Liver (tissue), 9 donors: Measurements from ENCODE around the gene COA8. TPM values are rescaled to one million over a fixed set of nuclear protein-coding genes. Genes with fewer than 3 reads are reported as not detected.

Experiments
- DNase-seq: peaks from one replicate; pipeline ENCODE4 v3.0.0-alpha.2; 2017; ENCODE audit warnings: low spot score
- H3K27ac ChIP-seq, 2 donors: one replicate each; pipeline ENCODE4 v1.7.0; 2013; ENCODE audit warnings: inconsistent platforms in 2 of 2, low read length in 2 of 2, control low read depth in 1 of 2, low read depth in 1 of 2, mild to moderate bottlenecking in 1 of 2
- H3K27me3 ChIP-seq, 4 donors: one replicate each; pipeline versions ENCODE4 v1.6.1 to v1.7.0; 2013; ENCODE audit warnings: low read length in 3 of 4, inconsistent platforms in 1 of 4, mild to moderate bottlenecking in 1 of 4, moderate library complexity in 1 of 4; ENCODE audit not compliant: control insufficient read depth in 4 of 4, insufficient read depth in 4 of 4
- H3K36me3 ChIP-seq, 4 donors: one replicate each; pipeline versions ENCODE4 v1.6.1 to v1.7.0; 2013; ENCODE audit warnings: low read length in 3 of 4, mild to moderate bottlenecking in 3 of 4, low read depth in 1 of 4, moderate library complexity in 1 of 4; ENCODE audit not compliant: control insufficient read depth in 4 of 4, insufficient read depth in 3 of 4
- H3K4me1 ChIP-seq, 4 donors: one replicate each; pipeline versions ENCODE4 v1.6.1 to v1.7.0; 2013; ENCODE audit warnings: low read length in 3 of 4, mild to moderate bottlenecking in 3 of 4, moderate library complexity in 1 of 4; ENCODE audit not compliant: control insufficient read depth in 4 of 4, insufficient read depth in 4 of 4
- H3K4me3 ChIP-seq, 3 donors: one replicate each; pipeline versions ENCODE4 v1.6.1 to v1.7.0; 2013; ENCODE audit warnings: low read length in 3 of 3, control low read depth in 1 of 3, low read depth in 1 of 3, mild to moderate bottlenecking in 1 of 3
- H3K9ac ChIP-seq, 2 donors: one replicate each; pipeline ENCODE4 v1.7.0; 2013; ENCODE audit warnings: low read length in 2 of 2, mild to moderate bottlenecking in 2 of 2, moderate library complexity in 2 of 2, control low read depth in 1 of 2, low read depth in 1 of 2
- H3K9me3 ChIP-seq, 4 donors: one replicate each; pipeline versions ENCODE4 v1.6.1 to v1.7.0; 2013; ENCODE audit warnings: low read length in 3 of 4; ENCODE audit not compliant: control insufficient read depth in 4 of 4
- ATF3 ChIP-seq: IDR thresholded peaks from 2 replicates; pipeline ENCODE4 v1.6.1; 2016; ENCODE audit warnings: antibody characterized with exemption
- EGR1 ChIP-seq, 2 donors: IDR thresholded peaks; 2 replicates each; pipeline ENCODE4 v1.6.1; 2016 to 2018; ENCODE audit warnings: antibody characterized with exemption in 2 of 2, low read depth in 2 of 2
- FOXA1 ChIP-seq: IDR thresholded peaks from 2 replicates; pipeline ENCODE4 v1.6.1; 2016; ENCODE audit warnings: antibody characterized with exemption
- FOXA2 ChIP-seq: IDR thresholded peaks from 2 replicates; pipeline ENCODE4 v1.6.1; 2016; ENCODE audit warnings: antibody characterized with exemption
- GABPA ChIP-seq, 2 donors: IDR thresholded peaks in 1 of 2; conservative IDR thresholded peaks in 1 of 2; 2 replicates each; pipeline ENCODE4 v1.6.1; 2016; ENCODE audit warnings: antibody characterized with exemption in 2 of 2, mild to moderate bottlenecking in 1 of 2, moderate library complexity in 1 of 2
- HNF4A ChIP-seq, 2 donors: conservative IDR thresholded peaks; 2 replicates each; pipeline ENCODE4 v1.6.1; 2016; ENCODE audit warnings: antibody characterized with exemption in 2 of 2, mild to moderate bottlenecking in 2 of 2
- HNF4G ChIP-seq: IDR thresholded peaks from 2 replicates; pipeline ENCODE4 v1.6.1; 2016; ENCODE audit warnings: antibody characterized with exemption
- JUND ChIP-seq, 2 donors: IDR thresholded peaks; 2 replicates each; pipeline ENCODE4 v1.6.1; 2016; ENCODE audit warnings: antibody characterized with exemption in 2 of 2
- NR2F2 ChIP-seq: IDR thresholded peaks from 2 replicates; pipeline ENCODE4 v1.6.1; 2016; ENCODE audit warnings: antibody characterized with exemption
- RAD21 ChIP-seq, 2 donors: IDR thresholded peaks; 2 replicates each; pipeline ENCODE4 v1.6.1; 2016; ENCODE audit warnings: antibody characterized with exemption in 2 of 2, mild to moderate bottlenecking in 2 of 2
- SP1 ChIP-seq: IDR thresholded peaks from 2 replicates; pipeline ENCODE4 v1.6.1; 2018; ENCODE audit warnings: antibody characterized with exemption, mild to moderate bottlenecking
- TAF1 ChIP-seq: conservative IDR thresholded peaks from 2 replicates; pipeline ENCODE4 v1.6.1; 2016; ENCODE audit warnings: antibody characterized with exemption, mild to moderate bottlenecking
- YY1 ChIP-seq: IDR thresholded peaks from 2 replicates; pipeline ENCODE4 v1.6.1; 2016; ENCODE audit warnings: antibody characterized with exemption, mild to moderate bottlenecking
- WGBS: extraction: QIAGEN DNeasy Blood & Tissue Kit; methylation state at CpG from one replicate; pipeline ENCODE4 v1.1.7; 2013; 5-methylcytosine and 5-hydroxymethylcytosine counted together
- polyA plus RNA-seq, 2 donors: library from polyadenylated mRNA; stranded (reverse) in 1 of 2; unstranded in 1 of 2; fragments of 200-250 nt in 1 of 2; fragments of >200 nt in 1 of 2; fragmentation: Nextera tagmentation in 1 of 2; extraction: Ambion mirVana in 1 of 2; gene quantifications; one replicate each; pipeline versions ENCODE4 v1.2.1 to v1.2.3, GENCODE V29; 2013 to 2015
- total RNA-seq, 2 donors: library from RNA; depleted of rRNA; stranded (reverse); fragments of >200 nt; gene quantifications; one replicate each; pipeline ENCODE4 v1.2.3, GENCODE V29; 2014
- TF ChIP-seq, protein P1 (sequence below): IDR thresholded peaks from 2 replicates; pipeline ENCODE4 v1.6.1; 2016; ENCODE audit warnings: antibody characterized with exemption
- TF ChIP-seq, protein P2 (sequence below): fragments of 150-350 bp; IDR thresholded peaks from 2 replicates; pipeline ENCODE4 v1.5.1; 2017; ENCODE audit warnings: improper control_type of control experiment, low read depth, low read length; ENCODE audit not compliant: missing input control
- TF ChIP-seq, protein P3 (sequence below): IDR thresholded peaks from 2 replicates; pipeline ENCODE4 v1.6.1; 2016; ENCODE audit warnings: antibody characterized with exemption
- donor health status: healthy.
- donor health status: healthy.
- donor health status: healthy.
- donor health status: healthy.
- donor health status: healthy.

COA8 gene
- total and polyA plus RNA-seq, 4 donors, result 8.3 to 35.5 (median 17.0) TPM

- no peak overlapping the region for H3K9ac ChIP-seq
- TF ChIP-seq FOXA2 (no peak), JUND (IDR thresholded peaks at IDR 0.05) (no peak), YY1 (no peak), NR2F2 (no peak), SP1 (no peak), EGR1 (IDR thresholded peaks at IDR 0.05; ENCODE audit: low read depth in 2 of 2) (no peak), HNF4G (no peak), ATF3 (no peak), GABPA (IDR thresholded peaks at IDR 0.05 in 1 of 2, conservative IDR thresholded peaks at IDR 0.05 in 1 of 2) (no peak), FOXA1 (no peak), RAD21 (IDR thresholded peaks at IDR 0.05) (no peak), TAF1 (no peak)
- TF ChIP-seq, protein P1, sequence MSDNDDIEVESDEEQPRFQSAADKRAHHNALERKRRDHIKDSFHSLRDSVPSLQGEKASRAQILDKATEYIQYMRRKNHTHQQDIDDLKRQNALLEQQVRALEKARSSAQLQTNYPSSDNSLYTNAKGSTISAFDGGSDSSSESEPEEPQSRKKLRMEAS, result no peak
- TF ChIP-seq, protein P2, sequence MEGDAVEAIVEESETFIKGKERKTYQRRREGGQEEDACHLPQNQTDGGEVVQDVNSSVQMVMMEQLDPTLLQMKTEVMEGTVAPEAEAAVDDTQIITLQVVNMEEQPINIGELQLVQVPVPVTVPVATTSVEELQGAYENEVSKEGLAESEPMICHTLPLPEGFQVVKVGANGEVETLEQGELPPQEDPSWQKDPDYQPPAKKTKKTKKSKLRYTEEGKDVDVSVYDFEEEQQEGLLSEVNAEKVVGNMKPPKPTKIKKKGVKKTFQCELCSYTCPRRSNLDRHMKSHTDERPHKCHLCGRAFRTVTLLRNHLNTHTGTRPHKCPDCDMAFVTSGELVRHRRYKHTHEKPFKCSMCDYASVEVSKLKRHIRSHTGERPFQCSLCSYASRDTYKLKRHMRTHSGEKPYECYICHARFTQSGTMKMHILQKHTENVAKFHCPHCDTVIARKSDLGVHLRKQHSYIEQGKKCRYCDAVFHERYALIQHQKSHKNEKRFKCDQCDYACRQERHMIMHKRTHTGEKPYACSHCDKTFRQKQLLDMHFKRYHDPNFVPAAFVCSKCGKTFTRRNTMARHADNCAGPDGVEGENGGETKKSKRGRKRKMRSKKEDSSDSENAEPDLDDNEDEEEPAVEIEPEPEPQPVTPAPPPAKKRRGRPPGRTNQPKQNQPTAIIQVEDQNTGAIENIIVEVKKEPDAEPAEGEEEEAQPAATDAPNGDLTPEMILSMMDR, result no peak
- TF ChIP-seq, protein P3, sequence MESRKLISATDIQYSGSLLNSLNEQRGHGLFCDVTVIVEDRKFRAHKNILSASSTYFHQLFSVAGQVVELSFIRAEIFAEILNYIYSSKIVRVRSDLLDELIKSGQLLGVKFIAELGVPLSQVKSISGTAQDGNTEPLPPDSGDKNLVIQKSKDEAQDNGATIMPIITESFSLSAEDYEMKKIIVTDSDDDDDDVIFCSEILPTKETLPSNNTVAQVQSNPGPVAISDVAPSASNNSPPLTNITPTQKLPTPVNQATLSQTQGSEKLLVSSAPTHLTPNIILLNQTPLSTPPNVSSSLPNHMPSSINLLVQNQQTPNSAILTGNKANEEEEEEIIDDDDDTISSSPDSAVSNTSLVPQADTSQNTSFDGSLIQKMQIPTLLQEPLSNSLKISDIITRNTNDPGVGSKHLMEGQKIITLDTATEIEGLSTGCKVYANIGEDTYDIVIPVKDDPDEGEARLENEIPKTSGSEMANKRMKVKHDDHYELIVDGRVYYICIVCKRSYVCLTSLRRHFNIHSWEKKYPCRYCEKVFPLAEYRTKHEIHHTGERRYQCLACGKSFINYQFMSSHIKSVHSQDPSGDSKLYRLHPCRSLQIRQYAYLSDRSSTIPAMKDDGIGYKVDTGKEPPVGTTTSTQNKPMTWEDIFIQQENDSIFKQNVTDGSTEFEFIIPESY, result no peak
- H3K4me3 ChIP-seq, result no peak overlapping the region
- DNase-seq, result no peak
- no peaks in the 10 kb centered on the region for H3K9me3 ChIP-seq
- peaks cover 0 to 2% (median 0%) of the 10 kb centered on the region in 4 donors for H3K36me3 ChIP-seq
- 84% methylated on average over 30 of the region's 30 CpGs for WGBS
- no peak overlapping the region for H3K27ac ChIP-seq
- H3K4me1 ChIP-seq, result no peaks in the 10 kb centered on the region
- H3K27me3 ChIP-seq, result no peaks in the 10 kb centered on the region
These were observed 13.1 kb upstream of the COA8 start for GRCh38 chr14:103549361-103550311.

DNA sequence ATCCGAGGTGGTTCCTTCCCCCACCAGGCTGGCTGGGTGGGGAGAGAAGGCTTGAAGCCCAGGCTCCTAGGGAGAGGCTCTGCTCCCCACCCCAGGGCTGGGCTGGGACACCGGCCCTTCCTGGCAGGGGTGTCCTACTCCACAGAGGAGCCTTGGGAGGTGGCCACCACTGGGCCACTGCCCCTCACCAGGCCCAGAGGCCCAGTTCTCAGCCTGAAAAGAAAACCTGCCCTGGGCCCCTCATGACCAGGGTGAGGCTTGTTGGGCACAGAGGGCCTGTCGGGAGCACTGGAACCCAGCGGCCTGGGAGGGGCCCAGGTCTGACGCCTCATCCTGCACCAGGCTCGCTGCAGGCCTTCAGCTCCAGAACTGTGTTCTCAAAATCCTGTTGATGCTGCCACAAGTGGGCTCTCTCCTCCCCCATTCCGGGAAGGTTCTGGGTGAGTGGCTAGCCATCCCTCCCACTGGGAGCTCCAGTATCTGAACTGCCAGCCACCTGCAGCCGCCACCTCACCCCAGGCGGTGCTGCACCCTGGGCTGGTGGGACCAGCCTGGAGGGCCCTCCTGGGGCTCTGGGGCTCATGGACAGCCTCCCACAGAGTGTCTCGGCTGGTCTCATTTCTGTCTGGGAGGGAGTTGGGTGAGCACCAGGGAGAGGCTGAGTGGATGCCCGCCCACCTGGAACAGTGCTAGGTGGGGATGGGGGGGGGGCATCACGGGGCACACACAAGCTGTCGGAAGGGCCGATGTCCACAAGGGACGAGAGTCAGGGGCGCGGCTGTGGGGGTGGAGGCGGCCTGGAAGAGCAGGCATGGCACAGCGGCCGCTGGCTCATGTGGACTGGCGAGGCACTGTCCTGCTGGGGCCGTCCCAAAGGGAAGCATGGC lies 12.1 kb upstream of the COA8 start:
- H3K9ac ChIP-seq, result no peak overlapping the region
- DNase-seq, result no peak
- TF ChIP-seq JUND (IDR thresholded peaks at IDR 0.05) (no peak), NR2F2 (no peak), HNF4A (conservative IDR thresholded peaks at IDR 0.05) (no peak), FOXA2 (no peak), TAF1 (no peak)
- TF ChIP-seq, protein P2, result no peak
- TF ChIP-seq, protein P3, result no peak

More for the DNA sequence above, 12.1 kb upstream of the COA8 start:
- Histone ChIP-seq H3K36me3 (peaks cover 0 to 2% (median 0%) of the 10 kb centered on the region in 4 donors), H3K27me3 (no peaks in the 10 kb centered on the region), H3K27ac (no peak overlapping the region), H3K9me3 (no peaks in the 10 kb centered on the region), H3K4me1 (no peaks in the 10 kb centered on the region), H3K4me3 (no peak overlapping the region)
- 85% methylated on average over 22 of the region's 22 CpGs for WGBS
